ENCODE data around the gene SPATA13.
"Not testable (repeated sequence)": the region's sequence is repeated elsewhere in the genome, so short reads cannot be mapped to it uniquely, and the experiment has no call there.

The SPATA13 gene

GRCh38 chr13:24313439-24313838 lies 152.9 kb downstream of the SPATA13 start:
- peak; percentile 15 for DNase-seq (ENCODE audit: low spot score)

DNA sequence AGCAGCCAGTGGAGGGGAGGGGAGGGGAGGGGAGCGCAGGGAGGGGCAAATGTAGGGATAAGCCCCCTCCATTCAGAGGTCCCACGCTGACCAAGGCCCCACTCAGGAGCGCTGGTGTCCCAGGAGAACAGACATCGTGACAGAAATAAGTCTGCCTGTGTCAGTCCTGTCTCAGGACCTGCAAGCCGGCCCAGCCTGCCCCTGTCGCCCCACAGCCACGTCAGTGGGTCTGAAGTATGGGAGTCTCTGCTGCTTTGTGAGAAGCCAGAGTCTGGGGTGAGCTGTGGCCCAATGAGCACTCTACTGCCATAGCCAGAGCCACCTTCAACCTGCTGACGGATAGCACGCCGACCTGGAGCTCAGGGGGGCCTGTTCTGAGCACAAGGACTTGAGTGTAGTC lies 157.3 kb downstream of the SPATA13 start:
- DNase-seq (ENCODE audit: low spot score) = not testable (repeated sequence)

GRCh38 chr13:24318878-24319277 lies 158.4 kb downstream of the SPATA13 start:
- not testable (repeated sequence) for DNase-seq (ENCODE audit: low spot score)

- DNase-seq (ENCODE audit: low spot score) = not testable (repeated sequence)
Measured at GRCh38 chr13:24319641-24320040, 159.1 kb downstream of the SPATA13 start.

DNA sequence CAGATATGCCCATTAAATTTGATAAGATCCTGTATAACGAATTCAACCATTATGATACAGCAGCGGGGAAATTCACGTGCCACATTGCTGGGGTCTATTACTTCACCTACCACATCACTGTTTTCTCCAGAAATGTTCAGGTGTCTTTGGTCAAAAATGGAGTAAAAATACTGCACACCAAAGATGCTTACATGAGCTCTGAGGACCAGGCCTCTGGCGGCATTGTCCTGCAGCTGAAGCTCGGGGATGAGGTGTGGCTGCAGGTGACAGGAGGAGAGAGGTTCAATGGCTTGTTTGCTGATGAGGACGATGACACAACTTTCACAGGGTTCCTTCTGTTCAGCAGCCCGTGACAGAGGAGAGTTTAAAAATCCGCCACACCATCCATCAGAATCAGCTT lies 160.9 kb downstream of the SPATA13 start:
- not testable (repeated sequence) for DNase-seq (ENCODE audit: low spot score)

GRCh38 chr13:24322470-24322869 lies 161.9 kb downstream of the SPATA13 start:
- DNase-seq (ENCODE audit: low spot score) = not testable (repeated sequence)

DNA sequence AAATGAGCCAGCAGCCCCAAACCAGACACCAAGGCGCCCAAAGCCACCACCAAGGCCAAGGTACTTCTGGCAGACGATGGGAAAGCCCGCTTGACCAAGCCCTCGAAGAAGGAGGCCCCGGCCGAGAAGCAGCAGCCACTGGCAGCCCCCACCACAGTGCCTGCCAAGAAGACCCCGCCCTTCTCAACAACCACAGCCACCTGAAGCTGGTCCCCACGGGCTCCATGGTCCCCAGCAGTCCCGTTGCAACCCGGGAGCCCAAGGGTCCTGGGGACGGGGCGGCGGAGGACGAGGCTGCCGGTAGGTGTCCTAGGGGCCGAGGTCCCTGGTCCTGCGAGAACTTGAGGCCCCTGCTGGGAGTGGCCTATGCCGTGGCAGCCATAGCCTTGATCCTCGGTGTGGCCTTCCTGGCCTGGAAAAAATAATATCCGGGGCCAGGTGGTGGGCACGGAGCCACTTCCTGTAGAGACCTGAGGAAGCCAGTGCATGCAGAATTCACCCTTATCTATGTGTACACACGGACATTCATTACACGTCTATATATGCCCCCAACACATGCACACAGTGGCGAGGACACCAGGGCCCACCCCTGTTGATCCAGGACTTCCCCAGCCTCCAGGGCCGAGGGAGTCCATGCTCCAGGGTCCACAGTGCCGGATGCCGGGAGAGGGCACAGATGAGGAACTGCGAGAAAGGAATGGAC lies 162.7 kb downstream of the SPATA13 start:
- DNase-seq (ENCODE audit: low spot score) = no peak

- no peak for DNase-seq (ENCODE audit: low spot score)
Measured at GRCh38 chr13:24323739-24324075, 163.2 kb downstream of the SPATA13 start.

DNA sequence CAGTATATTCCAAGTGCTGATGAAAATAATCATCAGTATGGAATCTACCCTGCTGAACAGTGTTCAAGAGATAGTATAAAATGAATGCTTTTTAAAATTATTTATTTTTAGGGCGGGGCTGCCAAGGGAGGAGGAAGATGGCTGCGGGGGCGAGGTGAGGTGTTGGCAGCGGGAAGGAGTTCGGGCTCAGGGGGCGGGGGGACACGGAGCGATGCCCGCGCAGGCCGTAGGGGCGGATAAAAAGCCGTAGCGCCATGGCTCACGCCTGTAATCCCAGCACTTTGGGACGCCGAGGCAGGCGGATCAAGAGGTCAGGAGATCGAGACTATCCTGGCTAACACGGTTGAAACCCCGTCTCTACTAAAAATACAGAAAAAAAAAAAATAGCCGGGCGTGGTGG lies 167.1 kb downstream of the SPATA13 start:
- DNase-seq (ENCODE audit: low spot score) = not testable (repeated sequence)

GRCh38 chr13:24328145-24328544 lies 167.6 kb downstream of the SPATA13 start:
- DNase-seq (ENCODE audit: low spot score) = no peak

DNA sequence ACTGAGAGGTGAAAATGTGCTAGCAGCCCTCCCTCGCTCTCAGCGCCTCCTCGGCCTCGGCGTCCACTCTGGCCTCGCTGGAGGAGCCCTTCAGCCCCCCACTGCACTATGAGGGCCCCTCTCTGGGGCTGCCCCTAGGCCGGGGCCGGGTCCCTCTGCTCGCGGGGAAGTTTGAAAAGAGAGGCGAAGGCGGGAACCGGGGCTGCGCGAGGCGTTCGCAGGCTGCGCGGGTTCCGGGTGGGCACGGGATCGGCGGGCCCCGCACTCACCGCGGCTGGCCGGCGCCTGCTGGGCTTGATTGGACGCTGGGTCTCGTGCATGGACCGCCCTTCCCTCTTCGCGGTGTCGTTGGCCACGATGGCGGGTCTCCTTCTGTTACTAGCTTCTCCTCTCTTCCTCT lies 178.2 kb downstream of the SPATA13 start:
- DNase-seq (ENCODE audit: low spot score) = no peak

- DNase-seq (ENCODE audit: low spot score) = no peak
Measured at GRCh38 chr13:24339937-24340607, 179.6 kb downstream of the SPATA13 start.

GRCh38 chr13:24340608-24340955 lies 180.1 kb downstream of the SPATA13 start:
- DNase-seq (ENCODE audit: low spot score) = no peak

GRCh38 chr13:24341439-24341838 lies 180.9 kb downstream of the SPATA13 start:
- peak; percentile 26 for DNase-seq (ENCODE audit: low spot score)

DNA sequence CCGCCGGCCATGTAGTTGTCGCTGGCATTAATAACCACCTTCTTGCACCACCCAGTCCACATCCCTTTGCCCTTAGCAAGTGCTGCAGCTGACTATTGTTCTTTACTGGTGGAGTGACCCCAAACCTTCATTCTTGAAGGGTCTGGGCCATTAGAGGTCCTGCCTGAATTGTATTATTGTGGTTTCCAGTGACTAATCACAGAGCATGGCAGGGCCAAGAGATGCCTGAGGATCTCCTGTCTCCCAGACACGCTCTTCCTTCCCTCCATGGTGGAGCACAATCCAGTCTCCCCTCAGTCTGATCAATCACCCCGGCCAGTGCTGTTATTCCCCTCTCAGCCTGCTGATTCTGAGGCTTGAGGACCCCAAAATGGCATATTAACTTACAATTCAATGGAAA lies 187.9 kb downstream of the SPATA13 start:
- no peak for DNase-seq (ENCODE audit: low spot score)

DNA sequence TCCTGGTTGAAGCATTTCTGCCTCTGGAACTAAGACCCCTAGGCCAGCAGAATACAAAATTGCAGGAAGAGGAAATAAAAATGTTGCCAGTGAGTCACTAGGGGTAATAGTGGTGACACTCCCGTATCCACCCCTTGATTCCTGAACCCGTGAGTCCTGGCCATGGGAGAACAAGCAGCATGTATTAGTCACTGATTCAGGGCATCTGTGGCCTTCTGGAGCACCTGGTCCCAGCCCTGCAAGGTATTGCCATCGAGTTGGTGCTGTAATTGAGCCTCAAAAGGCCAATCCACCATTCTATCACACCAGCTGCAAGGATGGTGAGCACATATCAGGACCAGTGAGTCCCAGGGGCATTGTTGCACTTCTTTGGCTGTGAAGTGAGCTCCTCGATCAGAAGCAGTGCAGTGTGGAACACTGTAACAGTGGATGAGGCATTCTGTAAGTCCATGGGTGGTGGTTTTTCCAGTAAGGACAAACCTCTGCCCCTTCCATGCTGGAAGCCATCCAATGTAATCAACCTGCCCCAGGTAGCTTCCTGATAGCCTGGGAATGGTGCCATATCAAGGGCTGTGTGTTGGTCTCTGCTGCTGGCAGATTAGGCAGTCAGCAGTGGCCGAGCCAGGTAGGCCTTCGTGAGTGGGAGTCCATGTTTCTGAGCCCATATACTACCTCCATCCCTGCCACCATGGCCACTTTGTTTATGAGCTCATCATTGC lies 188.4 kb downstream of the SPATA13 start:
- peak; percentile 10 for DNase-seq (ENCODE audit: low spot score)

DNA sequence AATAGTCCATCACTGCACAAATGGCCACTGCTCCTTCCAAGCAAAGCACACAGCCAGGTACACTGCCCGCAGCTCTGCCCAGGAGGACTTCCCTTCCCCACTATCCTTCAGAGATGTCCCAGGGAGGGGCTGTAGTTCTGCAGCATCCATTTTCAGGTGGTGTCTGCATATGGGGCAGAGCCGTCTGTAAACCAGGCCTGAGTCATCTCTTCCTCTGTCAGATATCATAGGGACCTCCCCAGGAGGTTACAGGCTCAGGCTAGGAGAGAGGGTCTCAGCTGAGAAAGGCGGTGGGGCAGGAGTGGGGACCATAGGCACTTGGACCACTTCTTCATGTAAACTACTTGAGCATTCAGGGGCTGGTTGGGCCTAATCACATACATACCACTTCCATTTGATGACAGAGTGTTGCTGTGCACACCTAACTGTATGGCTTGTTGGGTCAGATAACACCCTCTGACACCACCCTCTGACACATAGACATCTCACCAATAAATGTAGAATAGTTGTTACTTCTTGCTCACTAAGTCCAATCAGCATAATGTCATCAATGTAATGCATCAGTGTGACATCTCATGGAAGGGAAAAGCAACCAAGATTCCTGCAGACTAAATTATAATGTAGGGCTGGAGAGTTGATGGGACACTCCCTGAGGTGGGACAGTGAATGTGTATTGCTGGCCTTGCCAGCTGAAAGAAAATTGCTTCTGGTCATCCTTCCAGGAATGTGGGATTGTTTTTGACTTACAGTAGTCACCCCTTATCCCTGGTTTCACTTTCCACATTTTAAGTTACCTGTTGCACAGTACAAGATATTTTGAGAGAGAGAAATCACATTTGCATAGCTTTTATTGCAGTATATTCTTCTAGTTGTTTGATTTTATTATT lies 189.5 kb downstream of the SPATA13 start:
- peak; percentile 4 for DNase-seq (ENCODE audit: low spot score)

DNA sequence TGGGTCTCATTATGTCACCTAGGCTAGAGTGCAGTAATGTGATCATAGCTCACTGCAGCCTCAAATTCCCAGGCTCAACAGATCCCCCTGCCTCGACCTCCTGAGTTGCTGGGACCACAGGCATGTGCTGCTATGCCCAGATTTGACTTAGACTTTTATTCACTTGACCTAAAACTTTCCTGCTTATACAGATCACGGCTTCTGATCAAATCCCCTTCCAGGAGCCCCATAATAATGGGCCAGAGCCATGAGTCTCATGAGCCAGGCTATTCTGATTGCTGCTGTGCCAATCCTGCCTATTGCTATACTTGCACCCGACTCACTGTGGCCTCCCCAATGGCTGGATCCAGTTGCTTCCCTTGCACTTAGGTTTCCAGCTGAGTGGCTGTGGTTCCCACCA lies 190.9 kb downstream of the SPATA13 start:
- DNase-seq (ENCODE audit: low spot score) = no peak

DNA sequence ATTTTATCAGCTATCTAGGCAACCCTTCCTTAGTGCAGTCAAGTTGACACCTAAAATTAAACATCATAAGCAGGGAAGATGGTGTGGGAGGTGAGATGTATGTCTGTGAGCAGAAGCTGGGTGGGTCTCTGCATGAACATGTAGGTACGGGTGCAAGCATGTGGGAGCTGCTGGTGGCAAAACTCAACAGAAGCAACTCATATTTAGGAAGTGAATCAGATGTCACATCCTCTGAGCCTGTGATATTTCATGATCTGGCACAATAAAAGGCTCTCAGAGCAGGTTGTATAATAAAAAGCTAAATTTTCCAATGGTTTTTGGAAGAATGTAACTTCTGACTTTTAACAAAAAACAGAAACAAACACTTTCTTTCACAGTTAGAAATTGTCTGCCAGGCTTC lies 193.2 kb downstream of the SPATA13 start:
- no peak for DNase-seq (ENCODE audit: low spot score)

DNA sequence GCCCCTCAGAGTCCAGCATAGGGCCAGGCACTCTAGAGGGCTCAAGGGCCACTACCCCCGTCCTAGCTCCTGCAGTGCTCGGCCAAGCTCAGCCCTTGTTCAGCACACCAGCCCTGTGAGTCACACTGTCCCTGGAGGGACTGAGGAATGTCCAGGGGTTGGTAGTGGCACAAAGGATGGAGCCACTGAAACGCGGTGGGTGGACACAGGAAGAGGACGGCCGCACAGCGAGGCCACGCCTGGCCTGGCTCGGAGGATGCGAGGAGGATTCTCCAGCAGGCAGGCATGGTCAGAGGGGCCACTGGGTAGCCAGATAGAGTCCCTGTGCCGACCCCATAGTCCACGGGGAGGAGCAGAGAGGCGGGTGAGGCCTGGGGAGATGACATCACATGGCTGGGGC lies 194.6 kb downstream of the SPATA13 start:
- DNase-seq (ENCODE audit: low spot score) = no peak

DNA sequence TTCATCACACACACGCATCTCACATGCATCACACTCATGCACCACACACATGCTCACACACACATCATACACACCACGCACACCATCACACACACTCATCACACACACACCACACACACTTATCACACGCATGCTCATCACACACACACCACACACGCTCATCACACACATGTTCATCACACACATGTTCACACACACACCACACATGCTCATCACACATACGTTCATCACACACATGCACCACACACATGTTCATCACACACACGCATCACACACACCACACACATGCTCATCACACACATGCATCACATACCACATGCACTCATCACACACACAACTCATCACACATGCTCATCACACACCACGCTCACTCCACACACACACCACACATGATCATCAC lies 195.8 kb downstream of the SPATA13 start:
- no peak for DNase-seq (ENCODE audit: low spot score)

Data from RKO (cell line).